ENCODE data around the gene STPG2.

GRCh38 chr4:97624204-97624603 lies 519.1 kb downstream of the STPG2 start:
- TF ChIP-seq GATA2 (IDR thresholded peaks at IDR 0.05; ENCODE audit: low read depth, low read length) (no peak), GATA3 (IDR thresholded peaks at IDR 0.05; ENCODE audit: low read depth, low read length) (no peak)

Measured in SH-SY5Y (cell line).